SJCRH30 (cell line): ENCODE measurements around the gene CALM3. TPM values are rescaled to one million over a fixed set of nuclear protein-coding genes. Genes with fewer than 3 reads are reported as not detected.
"Not testable (repeated sequence)": the region's sequence is repeated elsewhere in the genome, so short reads cannot be mapped to it uniquely, and the experiment has no call there.

Experiments used
- DNase-seq, 2 experiments: peaks; one replicate each; pipeline ENCODE4 v3.0.0-alpha.2; 2015 to 2020
- H3K27ac ChIP-seq: fragments of 250-450 bp; sonication (Bioruptor Pico); 2 replicates; pipeline ENCODE4 v1.5.1; 2020; ENCODE audit warnings: mild to moderate bottlenecking, moderate library complexity
- H3K27me3 ChIP-seq: fragments of 250-450 bp; sonication (Bioruptor Pico); 2 replicates; pipeline ENCODE4 v1.5.1; 2020; ENCODE audit warnings: mild to moderate bottlenecking, moderate library complexity
- H3K36me3 ChIP-seq: fragments of 250-450 bp; sonication (Bioruptor Pico); 2 replicates; pipeline ENCODE4 v1.5.1; 2020; ENCODE audit warnings: mild to moderate bottlenecking, moderate library complexity
- H3K4me1 ChIP-seq: fragments of 250-450 bp; sonication (Bioruptor Pico); 2 replicates; pipeline ENCODE4 v1.5.1; 2020; ENCODE audit warnings: mild to moderate bottlenecking, moderate library complexity
- H3K4me3 ChIP-seq: fragments of 250-450 bp; sonication (Bioruptor Pico); 2 replicates; pipeline ENCODE4 v1.5.1; 2020; ENCODE audit warnings: mild to moderate bottlenecking, moderate library complexity
- H3K9me3 ChIP-seq: fragments of 250-450 bp; sonication (Bioruptor Pico); replicated peaks from 2 replicates; pipeline ENCODE4 v1.5.1; 2020; ENCODE audit warnings: mild to moderate bottlenecking, moderate library complexity
- total RNA-seq: library from RNA; depleted of rRNA; stranded (reverse); fragments of >200 nt; shearing (Covaris generic); gene quantifications from 2 replicates; pipeline ENCODE4 v1.2.3, GENCODE V29; 2014; rRNA removed

The CALM3 gene
- total RNA-seq = 239 and 247 TPM in 2 replicates

- Histone ChIP-seq H3K4me1 (no peaks in the 10 kb centered on the region), H3K4me3 (peak within 1 kb of the TSS; percentile 98), H3K9me3 (0 out of 2 replicates have a peak, but pooled peaks cover 7% of the 10 kb centered on the region), H3K27me3 (no peaks in the 10 kb centered on the region), H3K27ac (peak within 1 kb of the TSS; percentile 99), H3K36me3 (peaks cover 9% of the 10 kb centered on the region)
- peak in 1 of 2 experiments; percentile 37 for DNase-seq
Observed at GRCh38 chr19:46601318-46602224, at the start of gene CALM3. Gene CALM3 (plus strand): TSS chr19:46601330. CDS start chr19:46601435, 105 bp downstream.

- no peak for DNase-seq
- H3K36me3 ChIP-seq = no peaks in the 10 kb centered on the region
- no peaks in the 10 kb centered on the region for H3K27me3 ChIP-seq
- no peak overlapping the region for H3K4me3 ChIP-seq
- peaks cover 21% of the 10 kb centered on the region; the same call in 1 of the 2 replicates for H3K9me3 ChIP-seq
- no peaks in the 10 kb centered on the region for H3K4me1 ChIP-seq
- no peak overlapping the region for H3K27ac ChIP-seq
Observed at GRCh38 chr19:46552891-46553290, 48.2 kb upstream of the CALM3 start.

- no peaks in the 10 kb centered on the region for H3K4me1 ChIP-seq
- H3K36me3 ChIP-seq = no peaks in the 10 kb centered on the region
- no peak for DNase-seq
- peaks cover 21% of the 10 kb centered on the region; the same call in 1 of the 2 replicates for H3K9me3 ChIP-seq
- no peak overlapping the region for H3K27ac ChIP-seq
- no peaks in the 10 kb centered on the region for H3K27me3 ChIP-seq
- no peak overlapping the region for H3K4me3 ChIP-seq
Observed at GRCh38 chr19:46554161-46554560, 47.0 kb upstream of the CALM3 start.

- Histone ChIP-seq H3K27me3 (no peaks in the 10 kb centered on the region), H3K4me1 (no peaks in the 10 kb centered on the region), H3K9me3 (0 out of 2 replicates have a peak, but pooled peaks cover 9% of the 10 kb centered on the region), H3K36me3 (no peaks in the 10 kb centered on the region), H3K27ac (no peak overlapping the region), H3K4me3 (no peak overlapping the region)
- no peak for DNase-seq
Observed at GRCh38 chr19:46555628-46556280, 45.4 kb upstream of the CALM3 start.

GRCh38 chr19:46556471-46556870 is 44.7 kb upstream of the CALM3 start:
- H3K36me3 ChIP-seq, H3K9me3 ChIP-seq, DNase-seq, H3K4me1 ChIP-seq, H3K27me3 ChIP-seq, H3K4me3 ChIP-seq, H3K27ac ChIP-seq: not testable (repeated sequence)

GRCh38 chr19:46559203-46559602 is 41.9 kb upstream of the CALM3 start:
- Histone ChIP-seq H3K27ac (no peak overlapping the region), H3K9me3 (no peaks in the 10 kb centered on the region), H3K27me3 (no peaks in the 10 kb centered on the region), H3K4me3 (no peak overlapping the region), H3K4me1 (no peaks in the 10 kb centered on the region), H3K36me3 (no peaks in the 10 kb centered on the region)
- no peak for DNase-seq

- H3K36me3 ChIP-seq, H3K9me3 ChIP-seq, H3K27ac ChIP-seq, H3K4me1 ChIP-seq, DNase-seq, H3K27me3 ChIP-seq, H3K4me3 ChIP-seq: not testable (repeated sequence)
Observed at GRCh38 chr19:46559675-46560074, 41.5 kb upstream of the CALM3 start.

- no peak overlapping the region for H3K4me3 ChIP-seq
- H3K27ac ChIP-seq = no peak overlapping the region
- H3K27me3 ChIP-seq = no peaks in the 10 kb centered on the region
- no peaks in the 10 kb centered on the region for H3K4me1 ChIP-seq
- H3K36me3 ChIP-seq = no peaks in the 10 kb centered on the region
- no peaks in the 10 kb centered on the region for H3K9me3 ChIP-seq
- no peak for DNase-seq
Observed at GRCh38 chr19:46564701-46565100, 36.4 kb upstream of the CALM3 start.

- Histone ChIP-seq H3K9me3 (no peaks in the 10 kb centered on the region), H3K4me1 (peaks cover 6% of the 10 kb centered on the region), H3K27me3 (no peaks in the 10 kb centered on the region), H3K27ac (no peak overlapping the region), H3K36me3 (no peaks in the 10 kb centered on the region), H3K4me3 (no peak overlapping the region)
- peak in 1 of 2 experiments; percentile 18 for DNase-seq
Observed at GRCh38 chr19:46571495-46571894, 29.6 kb upstream of the CALM3 start.

- no peaks in the 10 kb centered on the region for H3K36me3 ChIP-seq
- H3K4me1 ChIP-seq = peaks cover 6% of the 10 kb centered on the region
- no peaks in the 10 kb centered on the region for H3K9me3 ChIP-seq
- no peaks in the 10 kb centered on the region for H3K27me3 ChIP-seq
- peak; percentile 9 to 39 for DNase-seq
- H3K27ac ChIP-seq = no peak overlapping the region
- H3K4me3 ChIP-seq = no peak overlapping the region
Observed at GRCh38 chr19:46573679-46574498, 27.2 kb upstream of the CALM3 start.

- DNase-seq = peak in 1 of 2 experiments; percentile 29
- peaks cover 6% of the 10 kb centered on the region for H3K4me1 ChIP-seq
Observed at GRCh38 chr19:46574533-46574932, 26.6 kb upstream of the CALM3 start.

GRCh38 chr19:46578450-46578849 is 22.7 kb upstream of the CALM3 start:
- H3K4me3 ChIP-seq = no peak overlapping the region
- no peaks in the 10 kb centered on the region for H3K36me3 ChIP-seq
- DNase-seq = no peak
- H3K4me1 ChIP-seq = peaks cover 6% of the 10 kb centered on the region
- no peak overlapping the region for H3K27ac ChIP-seq
- H3K27me3 ChIP-seq = no peaks in the 10 kb centered on the region
- H3K9me3 ChIP-seq = no peaks in the 10 kb centered on the region

More at GRCh38 chr19:46574533-46574932, 26.6 kb upstream of the CALM3 start:
- H3K9me3 ChIP-seq = no peaks in the 10 kb centered on the region
- no peak overlapping the region for H3K4me3 ChIP-seq
- H3K36me3 ChIP-seq = no peaks in the 10 kb centered on the region
- no peaks in the 10 kb centered on the region for H3K27me3 ChIP-seq
- H3K27ac ChIP-seq = no peak overlapping the region

GRCh38 chr19:46579361-46579879 is 21.7 kb upstream of the CALM3 start:
- DNase-seq = peak in 1 of 2 experiments; percentile 56
- Histone ChIP-seq H3K4me1 (peaks cover 3% of the 10 kb centered on the region), H3K27ac (no peak overlapping the region), H3K9me3 (no peaks in the 10 kb centered on the region), H3K36me3 (no peaks in the 10 kb centered on the region), H3K27me3 (no peaks in the 10 kb centered on the region), H3K4me3 (no peak overlapping the region)

- H3K4me1 ChIP-seq = no peaks in the 10 kb centered on the region
- H3K27ac ChIP-seq = no peak overlapping the region
- no peak overlapping the region for H3K4me3 ChIP-seq
- no peaks in the 10 kb centered on the region for H3K36me3 ChIP-seq
- no peaks in the 10 kb centered on the region for H3K27me3 ChIP-seq
- no peaks in the 10 kb centered on the region for H3K9me3 ChIP-seq
- DNase-seq = no peak
Observed at GRCh38 chr19:46580247-46580646, 20.9 kb upstream of the CALM3 start.
